GM12878 (cell line): ENCODE data around the gene C1R. TPM values are rescaled to one million over a fixed set of nuclear protein-coding genes. Genes with fewer than 3 reads are reported as not detected.

ENCODE experiments used
- ATAC-seq: fragments of 200-7000 bp; cut with Tn5 transposase; 3 replicates; pipeline ENCODE4 v1.9.1; 2020; ENCODE audit warnings: mild to moderate bottlenecking, moderate library complexity
- BruUV-seq: library from RNA; stranded (reverse); fragments of 400-500 nt; replicated peaks from 2 replicates; lab custom pipeline; 2021; lab: Mats Ljungman, UMichigan
- CTCF ChIA-PET: fragments of 300-600 bp; sonication (Branson Sonifier 250); formaldehyde crosslinking; extraction: SDS; loops from one replicate; lab custom pipeline; 2021; ENCODE audit warnings: inconsistent platforms; lab: Yijun Ruan, JAX
- POLR2A ChIA-PET: fragments of 350-600 bp; formaldehyde crosslinking; extraction: SDS; loops from one replicate; lab custom pipeline; 2021; ENCODE audit warnings: inconsistent platforms; lab: Charles Lee
- RAD21 ChIA-PET: fragments of 300-600 bp; sonication (Branson Sonifier 250); formaldehyde crosslinking; loops from one replicate; lab custom pipeline; 2023; ENCODE audit warnings: antibody characterized with exemption; ENCODE audit not compliant: unreplicated experiment; lab: Charles Lee
- SMC1A ChIA-PET: fragments of 300-600 bp; sonication (Branson Sonifier 250); formaldehyde crosslinking; loops from one replicate; lab custom pipeline; 2023; ENCODE audit not compliant: unreplicated experiment, uncharacterized antibody; lab: Charles Lee
- DNase-seq: peaks from one replicate; pipeline ENCODE4 v3.0.0-alpha.2; 2011; ENCODE audit warnings: low read depth, low spot score
- FAIRE-seq: peaks from 3 replicates; lab custom pipeline; 2011; peaks lifted over from hg19 to GRCh38; lab: Jason Lieb, UNC
- H2AFZ ChIP-seq: 2 replicates; pipeline ENCODE4 v1.6.0; 2011; ENCODE audit warnings: low read depth, low read length, control low read depth; ENCODE audit not compliant: control insufficient read depth
- H3K27ac ChIP-seq: 2 replicates; pipeline ENCODE4 v1.5.1; 2011; ENCODE audit warnings: control low read depth; ENCODE audit not compliant: control insufficient read depth, insufficient read depth
- H3K27me3 ChIP-seq, 2 experiments: replicated peaks in 1 of 2; 2 replicates each; pipeline versions ENCODE4 v1.6.0 to v1.6.1; 2011; ENCODE audit warnings: low read length in 1 of 2; ENCODE audit not compliant: control insufficient read depth in 2 of 2, insufficient read depth in 2 of 2
- H3K36me3 ChIP-seq, 2 experiments: 2 replicates each; pipeline ENCODE4 v1.5.1; 2011; ENCODE audit warnings: low read length in 1 of 2; ENCODE audit not compliant: control insufficient read depth in 2 of 2, insufficient read depth in 2 of 2
- H3K4me1 ChIP-seq: 2 replicates; pipeline ENCODE4 v1.6.1; 2011; ENCODE audit warnings: mild to moderate bottlenecking, low read length, moderate library complexity, mixed read lengths; ENCODE audit not compliant: control insufficient read depth, insufficient read depth
- H3K4me2 ChIP-seq: 2 replicates; pipeline ENCODE4 v1.6.0; 2011; ENCODE audit warnings: control low read depth; ENCODE audit not compliant: control insufficient read depth, insufficient read depth
- H3K4me3 ChIP-seq: fragments of 200-600 bp; sonication (generic); 2 replicates; pipeline ENCODE4 v1.5.1; 2016
- H3K79me2 ChIP-seq: 2 replicates; pipeline ENCODE4 v1.6.0; 2011; ENCODE audit warnings: low read length; ENCODE audit not compliant: control insufficient read depth, insufficient read depth
- H3K9ac ChIP-seq: 2 replicates; pipeline ENCODE4 v1.8.0; 2011; ENCODE audit warnings: low read length, control low read depth, mixed read lengths; ENCODE audit not compliant: control insufficient read depth, insufficient read depth
- H3K9me3 ChIP-seq: replicated peaks from 3 replicates; pipeline ENCODE4 v1.5.1; 2011; ENCODE audit warnings: mild to moderate bottlenecking, low read length; ENCODE audit not compliant: control insufficient read depth, insufficient read depth
- H4K20me1 ChIP-seq: 2 replicates; pipeline ENCODE4 v1.6.0; 2011; ENCODE audit not compliant: control insufficient read depth, insufficient read depth
- HDGF ChIP-seq: fragments of 450-650 bp; IDR thresholded peaks from 2 replicates; pipeline ENCODE4 v1.6.1; 2016; ENCODE audit warnings: antibody characterized with exemption
- POLR2AphosphoS2 ChIP-seq: IDR thresholded peaks from 2 replicates; pipeline ENCODE4 v1.6.1; 2011; ENCODE audit warnings: low read depth, mild to moderate bottlenecking, low read length, improper control_type of control experiment, moderate library complexity
- ZBED1 ChIP-seq: IDR thresholded peaks from 2 replicates; pipeline ENCODE4 v1.6.1; 2016; ENCODE audit warnings: borderline replicate concordance
- WGBS: methylation state at CpG from one replicate; pipeline ENCODE4 v1.1.6; 2016; ENCODE audit warnings: low lambda C conversion rate; ENCODE audit not compliant: insufficient replicate concordance, insufficient coverage; ENCODE audit errors: missing lambda C conversion rate; 5-methylcytosine and 5-hydroxymethylcytosine counted together
- in situ Hi-C: fragments of 300-500 bp; cut with MboI; formaldehyde crosslinking; loops from 9 replicates; pipeline ENCODE4 v1.14.3; 2018; ENCODE audit warnings: mixed read lengths
- intact Hi-C: fragments of 100-400 bp; cut with micrococcal nuclease; formaldehyde crosslinking; loops from one replicate; pipeline ENCODE4 v1.14.2; 2022; ENCODE audit not compliant: unreplicated experiment
- polyA plus RNA-seq, 11 experiments: library from polyadenylated mRNA; depleted of rRNA in 4 of 11; unstranded in 6 of 11; stranded (reverse) in 5 of 11; fragments of >200 nt; fragmentation: Nextera tagmentation in 4 of 11; fragmentation: Illumina TruSeq in 1 of 11; extraction: Ambion mirVana in 4 of 11; extraction: Trizol in 1 of 11; gene quantifications; 1 replicate in 1 of 11; 2 replicates in 10 of 11; pipeline versions ENCODE4 v1.2.1 to v1.2.3, GENCODE V29; 2011 to 2016; ENCODE audit warnings: inconsistent platforms in 2 of 11, missing spikeins in 2 of 11, low read depth in 1 of 11
- total RNA-seq, 4 experiments: library from RNA; depleted of rRNA in 3 of 4; stranded (reverse); fragments of >200 nt in 3 of 4; fragmentation: Illumina TruSeq in 1 of 4; extraction: Trizol in 1 of 4; gene quantifications; 2 replicates each; pipeline versions ENCODE4 v1.2.1 to v1.2.3, GENCODE V29; 2013 to 2021
- TF ChIP-seq, protein P1 (sequence below): fragments of 450-650 bp; IDR thresholded peaks from 2 replicates; pipeline ENCODE4 v1.6.1; 2018; ENCODE audit warnings: borderline replicate concordance, mild to moderate bottlenecking; ENCODE audit not compliant: partially characterized antibody
- TF ChIP-seq, protein P2 (sequence below): IDR thresholded peaks from 2 replicates; pipeline ENCODE4 v1.6.1; 2011; ENCODE audit warnings: borderline replicate concordance, low read depth, mild to moderate bottlenecking, moderate library complexity, low read length; ENCODE audit not compliant: insufficient read depth, poor library complexity, severe bottlenecking

Gene C1R
- total and polyA plus RNA-seq, 10 of the 15 experiments (the other 5 are each of a cell fraction or from before 2014, with no cell fraction given), result 0.31 to 1.9 (median 0.96) TPM; not detected in 1

DNA sequence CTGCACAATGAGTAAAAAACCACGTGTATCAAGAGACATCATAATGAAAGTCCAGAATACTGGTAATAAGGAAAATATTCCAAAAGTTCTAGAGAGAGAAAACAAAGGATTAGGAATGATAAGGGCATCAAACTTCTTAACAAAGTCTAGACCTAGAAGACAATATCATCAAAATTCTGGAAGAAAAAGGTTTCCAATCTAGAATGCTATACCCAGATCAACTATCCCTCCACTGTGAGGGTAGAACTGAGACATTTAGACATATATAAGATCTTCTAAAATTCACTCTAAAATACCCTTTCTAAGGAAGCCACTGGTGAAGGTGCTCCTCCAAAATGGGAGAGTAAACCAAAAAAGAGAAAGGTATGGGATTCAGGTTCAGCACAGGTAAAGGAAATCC is 13.8 kb upstream of the C1R start:
- Histone ChIP-seq H3K4me3 (no peak overlapping the region), H3K9me3 (peaks cover 6% of the 10 kb centered on the region), H3K9ac (no peak overlapping the region), H2AFZ (no peak overlapping the region), H3K27me3 (no peaks in the 10 kb centered on the region)
- in situ Hi-C loops, result no loop called here
- ATAC-seq, result no peak
- FAIRE-seq, result no peak
- WGBS, result 44% methylated on average over 1 of the region's 1 CpG
- SMC1A ChIA-PET, result no interaction called here
- TSS peak; percentile 35 for BruUV-seq
- TF ChIP-seq, protein P1, sequence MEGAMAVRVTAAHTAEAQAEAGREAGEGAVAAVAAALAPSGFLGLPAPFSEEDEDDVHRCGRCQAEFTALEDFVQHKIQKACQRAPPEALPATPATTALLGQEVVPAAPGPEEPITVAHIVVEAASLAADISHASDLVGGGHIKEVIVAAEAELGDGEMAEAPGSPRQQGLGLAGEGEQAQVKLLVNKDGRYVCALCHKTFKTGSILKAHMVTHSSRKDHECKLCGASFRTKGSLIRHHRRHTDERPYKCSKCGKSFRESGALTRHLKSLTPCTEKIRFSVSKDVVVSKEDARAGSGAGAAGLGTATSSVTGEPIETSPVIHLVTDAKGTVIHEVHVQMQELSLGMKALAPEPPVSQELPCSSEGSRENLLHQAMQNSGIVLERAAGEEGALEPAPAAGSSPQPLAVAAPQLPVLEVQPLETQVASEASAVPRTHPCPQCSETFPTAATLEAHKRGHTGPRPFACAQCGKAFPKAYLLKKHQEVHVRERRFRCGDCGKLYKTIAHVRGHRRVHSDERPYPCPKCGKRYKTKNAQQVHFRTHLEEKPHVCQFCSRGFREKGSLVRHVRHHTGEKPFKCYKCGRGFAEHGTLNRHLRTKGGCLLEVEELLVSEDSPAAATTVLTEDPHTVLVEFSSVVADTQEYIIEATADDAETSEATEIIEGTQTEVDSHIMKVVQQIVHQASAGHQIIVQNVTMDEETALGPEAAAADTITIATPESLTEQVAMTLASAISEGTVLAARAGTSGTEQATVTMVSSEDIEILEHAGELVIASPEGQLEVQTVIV, result no peak
- TF ChIP-seq ZBED1 (no peak), HDGF (no peak), POLR2AphosphoS2 (no peak)
- TF ChIP-seq, protein P2, sequence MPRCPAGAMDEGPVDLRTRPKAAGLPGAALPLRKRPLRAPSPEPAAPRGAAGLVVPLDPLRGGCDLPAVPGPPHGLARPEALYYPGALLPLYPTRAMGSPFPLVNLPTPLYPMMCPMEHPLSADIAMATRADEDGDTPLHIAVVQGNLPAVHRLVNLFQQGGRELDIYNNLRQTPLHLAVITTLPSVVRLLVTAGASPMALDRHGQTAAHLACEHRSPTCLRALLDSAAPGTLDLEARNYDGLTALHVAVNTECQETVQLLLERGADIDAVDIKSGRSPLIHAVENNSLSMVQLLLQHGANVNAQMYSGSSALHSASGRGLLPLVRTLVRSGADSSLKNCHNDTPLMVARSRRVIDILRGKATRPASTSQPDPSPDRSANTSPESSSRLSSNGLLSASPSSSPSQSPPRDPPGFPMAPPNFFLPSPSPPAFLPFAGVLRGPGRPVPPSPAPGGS, result no peak
- TF ChIP-seq, all 136 proteins: peak for 0
- RAD21 ChIA-PET, result interaction anchor here (7.6 kb wide), 1 partner anchor 161 kb away, joined by 89 read pairs; the partner anchor contains the start of genes C12orf57 and RNU7-1
- Histone ChIP-seq H4K20me1 (no peaks in the 10 kb centered on the region), H3K4me2 (no peak overlapping the region), H3K27ac (no peak overlapping the region), H3K79me2 (peaks cover 29% of the 10 kb centered on the region), H3K36me3 (peaks cover 0 to 4% of the 10 kb centered on the region in 2 experiments; a peak in 1 of 4 replicates), H3K4me1 (peaks cover 6% of the 10 kb centered on the region)
- intact Hi-C loops, result no loop called here
- DNase-seq, result no peak
- CTCF ChIA-PET, result interaction anchor here (1.4 to 2.3 kb wide), 3 partner anchors 11 to 88 kb away, joined by 6 to 8 read pairs (median 6); partner anchors contain the start of gene LPCAT3
- POLR2A ChIA-PET, result no interaction called here
